Measurements from ENCODE around the gene BRAF.
"Not testable (repeated sequence)": the region's sequence is repeated elsewhere in the genome, so short reads cannot be mapped to it uniquely, and the experiment has no call there.

Gene BRAF

DNA sequence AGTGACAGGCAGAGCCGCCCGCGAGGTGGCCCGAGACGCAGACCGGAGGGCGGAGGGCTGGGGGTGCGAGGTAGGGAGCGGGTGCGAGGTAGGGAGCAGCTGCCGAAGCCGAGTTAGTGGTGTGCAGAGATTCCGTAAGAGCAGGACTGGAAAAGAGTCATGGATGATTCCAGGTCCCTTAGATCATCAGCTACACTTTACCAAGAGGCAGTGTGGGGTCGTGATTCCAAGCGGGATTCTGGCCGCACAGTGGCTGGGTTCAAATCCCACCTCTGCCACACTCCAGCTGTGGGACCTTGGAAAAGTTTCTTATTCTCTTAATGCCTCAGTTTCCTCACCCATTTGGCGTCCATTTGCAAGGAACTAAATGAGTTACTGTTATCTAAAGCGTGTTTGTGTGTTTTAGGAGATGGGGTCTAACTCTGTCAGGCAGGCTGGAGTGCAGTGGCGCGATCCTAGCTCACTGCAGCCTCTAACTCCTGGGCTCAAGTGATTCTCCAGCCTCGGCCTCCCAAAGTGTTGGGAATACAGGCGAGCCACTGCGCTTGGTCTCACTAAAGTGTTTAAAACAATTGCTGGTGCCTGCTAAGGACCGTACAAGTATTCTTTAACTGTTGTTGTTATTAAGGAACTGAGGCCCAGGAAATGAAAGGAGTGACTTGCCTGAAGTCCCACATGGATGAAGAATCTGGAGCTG is 227.1 kb downstream of the BRAF start:
- DNase-seq, result no peak

- peak; percentile 68 for DNase-seq
Measured at GRCh38 chr7:140696680-140697446, 227.9 kb downstream of the BRAF start, which contains the start of gene NDUFB2. TSS of gene NDUFB2 (plus strand) at chr7:140696708. CDS start at chr7:140696745, 37 bp downstream.

DNA sequence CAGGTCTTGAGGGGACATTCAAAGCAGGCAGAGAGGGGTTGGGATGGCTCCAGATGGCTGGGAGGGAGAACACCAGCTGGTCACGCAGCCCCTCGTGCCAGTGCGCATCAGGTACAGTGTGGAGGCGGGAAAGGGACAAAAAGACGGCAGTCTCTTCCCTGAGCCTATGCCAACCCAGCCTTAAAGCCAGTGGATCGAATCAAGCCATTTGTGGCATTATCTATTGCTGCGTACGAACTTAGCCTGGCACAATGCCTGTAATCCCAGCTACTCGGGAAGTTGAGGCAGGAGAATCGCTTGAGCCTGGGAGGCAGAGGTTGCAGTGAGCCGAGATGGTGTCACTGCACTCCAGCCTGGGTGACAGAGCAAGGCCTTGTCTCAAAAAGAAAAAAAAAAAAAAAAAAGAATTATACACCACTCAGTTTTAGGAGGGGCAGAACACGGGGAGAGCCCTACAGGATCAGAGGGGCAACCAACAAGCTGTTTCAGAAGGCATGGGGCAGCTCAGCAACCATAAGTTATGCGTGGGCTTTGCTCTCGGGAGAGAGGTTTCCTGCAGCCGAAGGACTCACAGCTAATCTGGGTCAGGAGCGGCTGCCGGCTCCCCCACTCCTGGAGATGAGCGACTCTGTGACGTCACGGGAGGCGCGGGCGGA is 228.6 kb downstream of the BRAF start:
- peak; percentile 68 for DNase-seq

- DNase-seq, result no peak
Measured at GRCh38 chr7:140695381-140695780, 229.3 kb downstream of the BRAF start.

- no peak for DNase-seq
Measured at GRCh38 chr7:140694592-140694991, 230.1 kb downstream of the BRAF start.

- not testable (repeated sequence) for DNase-seq
Measured at GRCh38 chr7:140693849-140694248, 230.9 kb downstream of the BRAF start.

- no peak for DNase-seq
Measured at GRCh38 chr7:140691376-140692045, 233.2 kb downstream of the BRAF start.

GRCh38 chr7:140689199-140690152 is 235.3 kb downstream of the BRAF start:
- no peak for DNase-seq

DNA sequence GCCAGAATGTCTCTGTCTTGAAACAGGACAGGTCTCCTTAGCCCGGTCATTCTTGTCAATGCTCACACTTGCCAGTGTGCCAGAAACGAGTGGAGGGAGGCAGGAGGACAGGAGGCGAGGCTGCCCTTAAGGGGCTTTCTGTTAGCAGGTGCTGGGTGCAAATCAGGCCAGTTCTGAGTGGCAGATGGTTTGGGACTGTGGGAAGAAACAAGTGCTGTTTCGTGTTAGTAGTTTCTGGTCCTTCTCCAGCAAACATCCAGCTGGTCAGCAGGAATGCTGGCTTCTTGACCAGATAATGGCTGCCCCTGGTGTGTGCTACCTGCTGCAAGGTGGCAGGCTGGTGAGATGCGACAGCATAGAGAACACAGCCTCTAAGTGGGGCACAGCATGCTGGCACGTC is 236.4 kb downstream of the BRAF start:
- no peak for DNase-seq

DNA sequence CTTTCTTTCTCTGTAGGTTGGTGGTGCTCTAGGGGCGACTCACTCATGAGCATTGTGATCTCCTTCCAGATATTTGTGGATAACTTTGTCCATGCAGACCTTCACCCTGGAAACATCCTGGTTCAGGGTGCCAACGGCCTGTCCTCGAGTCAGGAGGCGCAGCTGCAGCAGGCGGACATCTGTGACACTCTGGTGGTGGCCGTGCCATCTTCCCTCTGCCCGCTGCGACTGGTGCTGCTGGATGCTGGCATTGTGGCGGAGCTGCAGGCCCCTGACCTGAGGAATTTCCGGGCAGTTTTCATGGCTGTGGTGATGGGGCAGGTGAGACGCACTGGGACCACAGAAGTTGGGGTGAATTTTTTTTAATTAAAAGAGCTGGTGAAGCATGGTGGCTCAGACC is 237.8 kb downstream of the BRAF start:
- DNase-seq, result no peak

DNA sequence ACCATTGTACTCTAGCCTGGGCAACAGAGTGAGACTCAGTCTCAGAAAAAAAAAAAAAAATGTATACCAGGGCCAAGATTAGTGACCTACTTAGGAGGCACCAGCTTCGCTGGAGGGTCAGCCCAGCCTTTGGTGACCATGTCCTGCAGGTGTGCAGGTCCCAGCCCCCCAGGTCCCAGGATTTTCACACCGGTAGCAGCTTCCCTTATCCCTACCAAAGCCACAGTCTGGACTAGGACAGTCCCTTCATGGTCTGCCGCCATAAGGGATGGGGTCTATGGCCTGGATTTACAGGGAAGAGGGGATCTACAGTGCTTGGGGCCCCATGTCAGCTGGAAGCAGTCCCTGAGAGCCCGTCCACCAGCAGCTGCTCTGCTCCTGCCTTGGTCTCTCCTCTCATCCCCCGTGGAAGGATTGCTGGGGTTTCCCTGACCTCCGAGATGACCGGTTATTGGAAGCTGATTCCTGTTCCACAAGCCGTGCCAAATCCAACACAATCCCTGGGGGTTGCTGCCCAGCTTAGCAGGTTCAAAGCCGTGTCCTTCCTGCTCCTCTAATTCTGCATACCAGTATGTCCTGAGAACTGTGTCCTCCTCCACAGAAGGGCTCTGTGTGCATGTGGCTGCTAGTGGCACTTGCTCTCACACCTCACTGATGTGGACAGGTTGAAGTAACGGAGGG is 239.2 kb downstream of the BRAF start:
- no peak for DNase-seq

DNA sequence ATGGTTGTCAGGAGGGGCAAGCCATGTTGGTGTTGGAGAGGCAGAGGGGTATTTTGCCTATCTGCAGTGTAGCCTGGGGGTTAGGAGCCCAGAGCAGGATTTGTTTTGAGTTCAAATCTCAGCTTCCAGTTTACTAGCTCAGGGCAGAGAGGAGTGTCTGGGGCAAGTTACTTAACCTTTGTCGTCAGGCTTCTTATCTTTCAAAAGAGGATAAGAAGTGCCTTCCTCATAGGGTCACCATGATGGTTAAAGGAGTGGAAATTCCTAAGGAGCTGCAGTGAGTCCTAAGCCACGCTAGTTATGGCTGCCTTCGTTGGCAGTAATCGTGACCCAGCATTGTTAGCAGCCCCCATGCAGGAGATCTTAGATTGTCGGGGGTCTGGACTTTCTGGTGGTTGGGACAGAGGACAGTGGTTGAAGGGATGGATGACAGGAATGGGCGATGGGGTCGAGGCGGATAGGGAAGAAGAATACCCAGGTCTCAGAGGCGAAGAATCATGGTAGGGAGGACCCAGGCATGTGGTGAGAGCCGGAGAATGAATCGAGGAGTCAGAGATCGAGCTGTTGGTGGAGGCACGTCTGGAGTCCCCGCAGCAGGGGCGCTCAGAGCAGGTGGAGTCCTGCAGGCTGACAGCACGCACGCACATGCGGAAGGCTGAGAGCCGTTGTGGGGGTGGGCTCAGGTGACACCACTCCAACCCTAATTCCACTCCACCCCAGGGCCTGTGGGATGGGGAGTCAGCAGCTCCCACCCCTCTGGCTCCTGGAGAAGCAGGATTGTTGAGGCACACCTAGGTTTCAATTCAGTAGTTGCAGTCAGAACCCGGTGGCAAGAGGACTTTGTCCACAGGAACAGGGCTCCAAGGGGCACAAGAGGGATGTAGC is 240.4 kb downstream of the BRAF start:
- DNase-seq, result no peak

DNA sequence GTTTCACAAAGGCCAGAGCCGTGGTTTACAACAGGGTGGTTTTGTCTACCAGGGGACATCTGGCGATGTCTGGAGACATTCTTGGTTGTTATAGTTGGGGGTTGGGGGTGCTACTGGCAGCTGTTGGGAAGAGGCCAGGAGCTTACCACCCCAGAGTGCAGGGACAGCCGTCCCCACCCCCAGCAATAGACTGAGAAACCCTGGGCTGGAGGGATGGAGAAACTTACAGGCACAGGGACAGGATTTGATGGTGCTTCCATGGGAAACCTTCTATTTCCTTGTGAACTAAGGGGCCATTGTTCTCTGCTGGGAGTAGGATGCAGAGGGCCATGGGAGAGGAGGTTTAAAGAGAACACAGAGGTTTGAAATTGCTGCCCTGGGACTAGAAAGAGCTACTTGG is 241.1 kb downstream of the BRAF start:
- no peak for DNase-seq

DNA sequence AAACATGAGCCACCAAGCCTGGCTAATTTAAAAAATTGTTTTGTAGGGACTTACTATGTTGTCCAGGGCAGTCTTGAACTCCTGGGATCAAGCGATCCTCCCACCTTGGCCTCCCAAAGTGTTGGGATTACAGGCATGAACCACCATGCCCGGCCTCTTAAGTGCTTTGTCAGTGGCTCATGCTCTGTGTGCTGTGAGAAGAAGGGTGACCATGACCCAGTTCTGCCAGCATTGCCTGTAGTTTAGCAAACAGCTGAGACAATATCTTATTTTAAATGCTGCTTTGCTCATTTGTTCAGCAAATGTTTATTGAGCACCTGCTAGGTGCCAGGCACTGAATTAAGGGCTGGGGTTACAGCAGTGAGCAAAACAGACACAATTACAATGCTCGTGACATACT is 243.0 kb downstream of the BRAF start:
- no peak for DNase-seq

GRCh38 chr7:140680886-140681285 is 243.8 kb downstream of the BRAF start:
- DNase-seq, result no peak

- no peak for DNase-seq
Measured at GRCh38 chr7:140679186-140679585, 245.5 kb downstream of the BRAF start.

- DNase-seq, result no peak
Measured at GRCh38 chr7:140678816-140679130, 246.0 kb downstream of the BRAF start.

DNA sequence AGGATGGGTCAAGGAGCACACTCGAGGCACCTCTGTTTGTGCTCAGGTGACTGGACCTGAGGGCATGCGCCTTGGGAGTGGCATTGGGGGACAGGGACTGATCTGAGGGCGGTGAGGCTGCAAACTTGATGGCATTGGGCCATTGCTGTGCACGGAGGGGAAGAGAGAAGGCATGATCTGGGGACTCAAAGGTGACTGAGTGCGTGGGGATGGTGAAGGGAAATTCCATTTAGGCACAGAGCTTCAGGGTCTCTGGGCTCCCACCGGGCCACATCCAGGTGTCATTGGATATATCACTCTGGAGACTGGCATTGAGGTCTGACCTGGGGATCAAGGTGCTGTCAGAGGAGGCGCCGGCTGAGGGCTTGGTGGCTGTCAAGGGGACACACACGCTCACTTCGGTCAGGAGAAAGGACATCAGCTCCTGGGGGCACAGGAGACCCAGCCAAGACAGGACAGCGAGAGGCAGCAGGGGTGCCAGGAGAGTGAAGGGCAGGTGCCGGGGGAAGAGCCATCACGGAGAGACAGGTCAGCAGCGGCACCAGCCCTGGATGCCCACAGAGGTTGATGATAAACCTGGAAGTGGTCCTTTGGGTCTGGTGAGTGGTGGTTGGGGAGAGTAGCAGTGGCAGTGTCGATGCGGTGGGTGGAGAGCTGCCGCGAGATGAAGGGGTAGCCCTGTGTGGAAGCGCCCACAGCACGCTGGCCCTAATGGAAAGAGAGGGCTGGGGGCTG is 246.5 kb downstream of the BRAF start:
- DNase-seq, result no peak

DNA sequence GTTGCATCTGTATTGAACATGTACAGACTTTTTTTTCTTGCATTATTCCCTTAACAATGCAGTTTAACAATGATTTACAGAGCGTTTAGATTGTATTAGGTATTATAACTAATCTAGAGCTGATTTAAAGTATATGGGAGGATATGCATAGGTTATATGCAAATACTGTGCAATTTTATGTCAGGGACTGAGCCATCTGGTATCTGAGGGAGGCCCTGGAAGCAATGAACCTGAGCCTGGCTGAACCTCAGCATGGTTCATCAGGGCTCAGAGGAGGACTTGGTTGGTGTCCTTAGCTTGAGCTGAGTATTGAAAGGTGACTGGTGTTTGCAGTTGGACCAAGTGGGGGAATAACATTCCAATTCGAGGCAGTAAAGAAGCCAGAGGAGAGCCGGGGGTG is 247.2 kb downstream of the BRAF start:
- DNase-seq, result no peak

DNA sequence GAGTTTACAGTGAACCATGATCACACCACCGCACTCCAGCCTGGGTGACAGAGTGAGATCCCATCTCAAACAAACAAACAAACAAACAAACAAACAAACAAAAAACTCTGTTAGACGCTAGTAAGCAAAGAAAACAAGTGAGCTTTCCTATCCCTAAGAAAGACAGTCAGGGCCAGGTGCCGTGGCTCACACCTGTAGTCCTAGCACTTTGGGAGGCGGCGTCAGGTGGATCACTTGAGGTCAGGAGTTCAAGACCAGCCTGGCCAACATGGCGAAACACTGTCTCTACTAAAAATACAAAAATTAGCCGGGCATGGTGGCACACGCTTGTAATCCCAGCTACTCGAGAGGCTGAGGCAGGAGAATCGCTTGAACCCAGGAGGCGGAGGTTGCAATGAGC is 247.8 kb downstream of the BRAF start:
- DNase-seq, result not testable (repeated sequence)
